ENCODE measurements around the gene TGFB2. TPM values are rescaled to one million over a fixed set of nuclear protein-coding genes. Genes with fewer than 3 reads are reported as not detected.

TGFB2 gene
- polyA plus RNA-seq, 2 donors = 0.16 to 0.34 TPM

GRCh38 chr1:218459878-218460711 is 115.0 kb downstream of the TGFB2 start:
- peak overlapping the region; percentile 29 to 53 for H3K27ac ChIP-seq (ENCODE audit: low read depth in 2 of 2, low read length in 1 of 2)
- no peaks in the 10 kb centered on the region for H3K9me3 ChIP-seq (ENCODE audit: control insufficient read depth in 2 of 2, insufficient read depth in 1 of 2, low read depth in 1 of 2, low read length in 1 of 2)
- H3K27me3 ChIP-seq (ENCODE audit: control insufficient read depth in 1 of 2, insufficient read depth in 2 of 2, low read length in 2 of 2) = no peaks in the 10 kb centered on the region
- 13 to 22% methylated on average over 6 of the region's 6 CpGs for WGBS, 2 donors
- H3K4me3 ChIP-seq (ENCODE audit: low read depth in 1 of 2, low read length in 2 of 2) = no peak overlapping the region
- peaks cover 0 to 2% of the 10 kb centered on the region in 2 donors for H3K4me1 ChIP-seq (ENCODE audit: control insufficient read depth in 2 of 2, insufficient read depth in 2 of 2, low read length in 1 of 2)
- no peaks in the 10 kb centered on the region for H3K36me3 ChIP-seq (ENCODE audit: control insufficient read depth in 2 of 2, insufficient read depth in 2 of 2, low read length in 1 of 2)

GRCh38 chr1:218461351-218461750 is 116.2 kb downstream of the TGFB2 start:
- no peak overlapping the region for H3K4me3 ChIP-seq (ENCODE audit: low read depth in 1 of 2, low read length in 2 of 2)
- H3K36me3 ChIP-seq (ENCODE audit: control insufficient read depth in 2 of 2, insufficient read depth in 2 of 2, low read length in 1 of 2) = no peaks in the 10 kb centered on the region
- H3K27me3 ChIP-seq (ENCODE audit: control insufficient read depth in 1 of 2, insufficient read depth in 2 of 2, low read length in 2 of 2) = no peaks in the 10 kb centered on the region
- H3K9me3 ChIP-seq (ENCODE audit: control insufficient read depth in 2 of 2, insufficient read depth in 1 of 2, low read depth in 1 of 2, low read length in 1 of 2) = no peaks in the 10 kb centered on the region
- peaks cover 0 to 2% of the 10 kb centered on the region in 2 donors for H3K4me1 ChIP-seq (ENCODE audit: control insufficient read depth in 2 of 2, insufficient read depth in 2 of 2, low read length in 1 of 2)
- WGBS, 2 donors = 67 to 68% methylated on average over 1 of the region's 1 CpG
- H3K27ac ChIP-seq (ENCODE audit: low read depth in 2 of 2, low read length in 1 of 2) = no peak overlapping the region

GRCh38 chr1:218462116-218462515 is 117.0 kb downstream of the TGFB2 start:
- no peaks in the 10 kb centered on the region for H3K27me3 ChIP-seq (ENCODE audit: control insufficient read depth in 1 of 2, insufficient read depth in 2 of 2, low read length in 2 of 2)
- no peaks in the 10 kb centered on the region for H3K36me3 ChIP-seq (ENCODE audit: control insufficient read depth in 2 of 2, insufficient read depth in 2 of 2, low read length in 1 of 2)
- peaks cover 0 to 2% of the 10 kb centered on the region in 2 donors for H3K4me1 ChIP-seq (ENCODE audit: control insufficient read depth in 2 of 2, insufficient read depth in 2 of 2, low read length in 1 of 2)
- H3K27ac ChIP-seq (ENCODE audit: low read depth in 2 of 2, low read length in 1 of 2) = no peak overlapping the region
- 79 to 81% methylated on average over 4 of the region's 4 CpGs for WGBS, 2 donors
- H3K9me3 ChIP-seq (ENCODE audit: control insufficient read depth in 2 of 2, insufficient read depth in 1 of 2, low read depth in 1 of 2, low read length in 1 of 2) = no peaks in the 10 kb centered on the region
- no peak overlapping the region for H3K4me3 ChIP-seq (ENCODE audit: low read depth in 1 of 2, low read length in 2 of 2)

GRCh38 chr1:218462587-218462986 is 117.5 kb downstream of the TGFB2 start:
- Histone ChIP-seq H3K36me3 (ENCODE audit: control insufficient read depth in 2 of 2, insufficient read depth in 2 of 2, low read length in 1 of 2) (no peaks in the 10 kb centered on the region), H3K4me1 (ENCODE audit: control insufficient read depth in 2 of 2, insufficient read depth in 2 of 2, low read length in 1 of 2) (peaks cover 0 to 2% of the 10 kb centered on the region in 2 donors), H3K9me3 (ENCODE audit: control insufficient read depth in 2 of 2, insufficient read depth in 1 of 2, low read depth in 1 of 2, low read length in 1 of 2) (no peaks in the 10 kb centered on the region), H3K27me3 (ENCODE audit: control insufficient read depth in 1 of 2, insufficient read depth in 2 of 2, low read length in 2 of 2) (no peaks in the 10 kb centered on the region), H3K4me3 (ENCODE audit: low read depth in 1 of 2, low read length in 2 of 2) (no peak overlapping the region), H3K27ac (ENCODE audit: low read depth in 2 of 2, low read length in 1 of 2) (no peak overlapping the region)
- WGBS, 2 donors = 40 to 45% methylated on average over 2 of the region's 2 CpGs

- Histone ChIP-seq H3K36me3 (ENCODE audit: control insufficient read depth in 2 of 2, insufficient read depth in 2 of 2, low read length in 1 of 2) (no peaks in the 10 kb centered on the region), H3K27ac (ENCODE audit: low read depth in 2 of 2, low read length in 1 of 2) (peak overlapping the region; percentile 11 to 28), H3K27me3 (ENCODE audit: control insufficient read depth in 1 of 2, insufficient read depth in 2 of 2, low read length in 2 of 2) (no peaks in the 10 kb centered on the region), H3K4me3 (ENCODE audit: low read depth in 1 of 2, low read length in 2 of 2) (no peak overlapping the region), H3K4me1 (ENCODE audit: control insufficient read depth in 2 of 2, insufficient read depth in 2 of 2, low read length in 1 of 2) (peaks cover 0 to 2% of the 10 kb centered on the region in 2 donors), H3K9me3 (ENCODE audit: control insufficient read depth in 2 of 2, insufficient read depth in 1 of 2, low read depth in 1 of 2, low read length in 1 of 2) (no peaks in the 10 kb centered on the region)
- 71 to 75% methylated on average over 14 of the region's 14 CpGs for WGBS, 2 donors
Measured at GRCh38 chr1:218463194-218464156, 118.3 kb downstream of the TGFB2 start.

- Histone ChIP-seq H3K4me1 (ENCODE audit: control insufficient read depth in 2 of 2, insufficient read depth in 2 of 2, low read length in 1 of 2) (peaks cover 0 to 2% of the 10 kb centered on the region in 2 donors), H3K27ac (ENCODE audit: low read depth in 2 of 2, low read length in 1 of 2) (no peak overlapping the region), H3K9me3 (ENCODE audit: control insufficient read depth in 2 of 2, insufficient read depth in 1 of 2, low read depth in 1 of 2, low read length in 1 of 2) (no peaks in the 10 kb centered on the region), H3K36me3 (ENCODE audit: control insufficient read depth in 2 of 2, insufficient read depth in 2 of 2, low read length in 1 of 2) (no peaks in the 10 kb centered on the region), H3K4me3 (ENCODE audit: low read depth in 1 of 2, low read length in 2 of 2) (no peak overlapping the region), H3K27me3 (ENCODE audit: control insufficient read depth in 1 of 2, insufficient read depth in 2 of 2, low read length in 2 of 2) (no peaks in the 10 kb centered on the region)
- WGBS, 2 donors = 90 to 97% methylated on average over 2 of the region's 2 CpGs
Measured at GRCh38 chr1:218464871-218465270, 119.7 kb downstream of the TGFB2 start.

- Histone ChIP-seq H3K4me1 (ENCODE audit: control insufficient read depth in 2 of 2, insufficient read depth in 2 of 2, low read length in 1 of 2) (no peaks in the 10 kb centered on the region), H3K27ac (ENCODE audit: low read depth in 2 of 2, low read length in 1 of 2) (no peak overlapping the region), H3K27me3 (ENCODE audit: control insufficient read depth in 1 of 2, insufficient read depth in 2 of 2, low read length in 2 of 2) (no peaks in the 10 kb centered on the region), H3K9me3 (ENCODE audit: control insufficient read depth in 2 of 2, insufficient read depth in 1 of 2, low read depth in 1 of 2, low read length in 1 of 2) (no peaks in the 10 kb centered on the region), H3K4me3 (ENCODE audit: low read depth in 1 of 2, low read length in 2 of 2) (no peak overlapping the region), H3K36me3 (ENCODE audit: control insufficient read depth in 2 of 2, insufficient read depth in 2 of 2, low read length in 1 of 2) (no peaks in the 10 kb centered on the region)
- 76 to 77% methylated on average over 6 of the region's 6 CpGs for WGBS, 2 donors
Measured at GRCh38 chr1:218466341-218467010, 121.3 kb downstream of the TGFB2 start.

GRCh38 chr1:218467101-218468072 is 122.3 kb downstream of the TGFB2 start:
- Histone ChIP-seq H3K9me3 (ENCODE audit: control insufficient read depth in 2 of 2, insufficient read depth in 1 of 2, low read depth in 1 of 2, low read length in 1 of 2) (no peaks in the 10 kb centered on the region), H3K27me3 (ENCODE audit: control insufficient read depth in 1 of 2, insufficient read depth in 2 of 2, low read length in 2 of 2) (no peaks in the 10 kb centered on the region), H3K27ac (ENCODE audit: low read depth in 2 of 2, low read length in 1 of 2) (no peak overlapping the region), H3K4me1 (ENCODE audit: control insufficient read depth in 2 of 2, insufficient read depth in 2 of 2, low read length in 1 of 2) (no peaks in the 10 kb centered on the region), H3K36me3 (ENCODE audit: control insufficient read depth in 2 of 2, insufficient read depth in 2 of 2, low read length in 1 of 2) (no peaks in the 10 kb centered on the region), H3K4me3 (ENCODE audit: low read depth in 1 of 2, low read length in 2 of 2) (no peak overlapping the region)
- 78 to 80% methylated on average over 8 of the region's 8 CpGs for WGBS, 2 donors
